ENCODE measurements around the gene SCN8A.

DNA sequence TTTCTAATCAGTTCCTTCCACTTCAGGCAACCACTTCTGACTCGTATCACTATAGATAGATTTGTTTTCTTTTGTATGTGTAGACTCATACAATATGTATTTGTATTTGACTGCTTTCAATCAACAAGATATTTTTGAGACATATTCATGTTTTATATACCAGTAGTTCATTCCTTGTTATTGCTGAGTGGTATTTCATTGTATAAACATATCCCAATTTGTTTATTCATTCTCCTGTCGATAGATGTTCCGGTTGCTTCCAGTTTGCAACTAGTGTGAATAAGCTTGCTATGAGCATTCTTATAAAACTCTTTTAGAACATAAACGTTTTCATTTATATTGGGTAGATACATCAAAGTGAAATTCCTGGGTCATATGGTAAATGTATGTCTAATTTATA lies 138.3 kb downstream of the SCN8A start:
- TF ChIP-seq EZH2 (optimal IDR thresholded peaks at IDR 0.05; ENCODE audit: low read depth, low read length) (no peak), EZH2phosphoT487 (IDR thresholded peaks at IDR 0.05; ENCODE audit: low read length) (no peak)
- TF ChIP-seq, protein P1, sequence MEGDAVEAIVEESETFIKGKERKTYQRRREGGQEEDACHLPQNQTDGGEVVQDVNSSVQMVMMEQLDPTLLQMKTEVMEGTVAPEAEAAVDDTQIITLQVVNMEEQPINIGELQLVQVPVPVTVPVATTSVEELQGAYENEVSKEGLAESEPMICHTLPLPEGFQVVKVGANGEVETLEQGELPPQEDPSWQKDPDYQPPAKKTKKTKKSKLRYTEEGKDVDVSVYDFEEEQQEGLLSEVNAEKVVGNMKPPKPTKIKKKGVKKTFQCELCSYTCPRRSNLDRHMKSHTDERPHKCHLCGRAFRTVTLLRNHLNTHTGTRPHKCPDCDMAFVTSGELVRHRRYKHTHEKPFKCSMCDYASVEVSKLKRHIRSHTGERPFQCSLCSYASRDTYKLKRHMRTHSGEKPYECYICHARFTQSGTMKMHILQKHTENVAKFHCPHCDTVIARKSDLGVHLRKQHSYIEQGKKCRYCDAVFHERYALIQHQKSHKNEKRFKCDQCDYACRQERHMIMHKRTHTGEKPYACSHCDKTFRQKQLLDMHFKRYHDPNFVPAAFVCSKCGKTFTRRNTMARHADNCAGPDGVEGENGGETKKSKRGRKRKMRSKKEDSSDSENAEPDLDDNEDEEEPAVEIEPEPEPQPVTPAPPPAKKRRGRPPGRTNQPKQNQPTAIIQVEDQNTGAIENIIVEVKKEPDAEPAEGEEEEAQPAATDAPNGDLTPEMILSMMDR (IDR thresholded peaks at IDR 0.05; ENCODE audit: low read length), result no peak

All from MM.1S (cell line).